GM12892 (cell line): Measurements from ENCODE around the gene TAF1C.

Experiments used
- POLR2A ChIP-seq: IDR thresholded peaks from 2 replicates; pipeline ENCODE4 v1.6.1; 2011; ENCODE audit warnings: low read depth, low read length, control low read depth
- POLR2AphosphoS5 ChIP-seq: IDR thresholded peaks from 2 replicates; pipeline ENCODE4 v1.6.1; 2011; ENCODE audit warnings: low read depth, low read length, control low read depth
- TAF1 ChIP-seq: IDR thresholded peaks from 2 replicates; pipeline ENCODE4 v1.6.1; 2011; ENCODE audit warnings: low read depth, mild to moderate bottlenecking, control low read depth, low read length, borderline replicate concordance

DNA sequence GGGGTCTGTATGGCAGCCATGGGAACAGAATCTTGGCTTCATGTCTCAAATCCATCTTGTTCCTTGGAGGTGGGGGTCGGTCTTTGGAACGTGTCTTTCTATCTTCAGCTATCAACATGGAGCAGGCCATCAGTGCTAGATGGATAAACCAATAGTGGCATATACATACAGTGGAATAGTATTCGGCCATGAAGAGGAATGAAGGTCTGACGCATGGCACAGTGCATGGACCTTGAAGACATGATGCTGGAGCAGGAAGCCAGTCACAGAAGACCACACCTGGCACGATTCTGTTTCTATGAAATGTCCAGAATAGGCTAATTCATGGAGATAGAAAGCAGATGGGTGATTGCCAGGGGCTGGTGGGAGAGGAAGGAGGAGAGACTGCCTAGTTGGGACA is 45.2 kb upstream of the TAF1C start:
- no peak for TF ChIP-seq TAF1
- TF ChIP-seq POLR2A, result no peak
- TF ChIP-seq POLR2AphosphoS5, result no peak
